DMS53 treated with DMSO at 0.1 percent for 48 hours (cell line): Measurements from ENCODE around the gene PAGE2.
A peak's percentile ranks its signal among the peaks of the same experiment; 100 is the strongest.
"Not testable (repeated sequence)": the region's sequence is repeated elsewhere in the genome, so short reads cannot be mapped to it uniquely, and the experiment has no call there.

ENCODE experiments used
- DNase-seq: peaks from one replicate; lab custom pipeline; 2025; ENCODE audit not compliant: unreplicated experiment; lab: John Stamatoyannopoulos, UW

PAGE2 gene

DNA sequence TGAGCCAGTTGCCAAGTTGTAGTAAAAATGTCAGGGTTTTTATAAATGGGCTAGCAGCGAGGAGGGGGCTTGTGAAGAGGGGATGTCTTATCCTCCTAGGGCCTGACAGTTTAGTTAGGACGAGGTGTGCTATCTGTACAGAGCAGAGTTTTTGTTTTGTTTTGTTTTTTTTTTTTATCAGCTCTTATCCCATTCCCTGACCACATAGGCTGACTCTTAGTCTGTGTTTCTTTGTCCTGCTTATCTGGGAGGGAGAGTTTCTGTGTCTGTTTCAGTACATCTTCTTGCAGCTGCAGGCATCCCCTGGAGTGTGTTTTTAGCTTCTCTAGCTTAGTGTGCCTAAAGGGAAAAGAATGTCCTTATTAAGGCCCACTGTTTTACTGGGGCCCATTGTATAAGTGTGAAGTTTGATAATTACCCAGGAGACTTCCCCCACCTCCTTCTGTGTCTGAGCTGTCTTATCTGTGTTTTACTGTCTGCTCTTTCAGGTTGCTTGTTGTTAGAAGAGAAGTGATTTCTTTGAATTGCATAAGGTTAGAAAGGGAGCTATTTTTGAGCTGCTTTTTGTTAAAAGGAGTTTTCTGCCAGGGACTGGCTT lies 32.0 kb downstream of the PAGE2 start:
- DNase-seq: no peak

DNA sequence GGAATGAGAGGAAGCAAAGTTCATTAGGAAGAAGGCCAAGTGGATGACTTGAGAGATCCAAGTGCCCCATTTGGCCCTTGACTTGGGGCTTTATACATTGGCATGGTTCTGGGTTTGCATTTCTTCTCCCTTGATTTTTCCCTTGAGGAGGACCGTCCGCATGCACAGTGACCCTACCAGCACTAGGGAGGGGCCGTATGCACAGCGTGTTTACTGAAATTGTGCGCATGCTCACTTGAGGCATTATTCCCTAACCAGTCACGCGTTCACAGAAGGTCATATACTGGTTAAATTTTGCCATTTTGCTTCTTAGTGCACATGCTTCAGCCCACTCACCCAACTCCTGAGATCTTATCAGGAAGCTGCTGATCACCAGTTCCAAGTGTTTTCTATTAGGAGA lies 35.1 kb downstream of the PAGE2 start:
- DNase-seq: no peak

DNA sequence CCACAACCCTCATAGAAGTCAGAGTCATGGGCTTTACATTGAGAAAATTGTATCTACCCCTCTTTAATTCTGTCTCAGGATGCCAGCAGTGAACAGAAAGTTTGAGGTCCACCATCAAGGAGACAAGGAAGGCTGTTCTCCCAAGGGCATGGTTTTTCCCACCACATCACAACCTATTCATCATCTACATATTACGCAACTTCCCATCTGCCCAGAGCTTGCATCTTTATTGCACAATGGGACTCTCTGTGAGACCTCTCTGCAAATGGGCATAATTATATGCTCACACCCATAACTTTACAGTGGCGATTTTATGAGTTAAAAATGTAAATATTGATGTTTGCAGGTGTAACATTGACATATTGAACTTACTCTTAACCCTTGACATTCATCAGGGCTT lies 38.9 kb downstream of the PAGE2 start:
- no peak for DNase-seq

DNA sequence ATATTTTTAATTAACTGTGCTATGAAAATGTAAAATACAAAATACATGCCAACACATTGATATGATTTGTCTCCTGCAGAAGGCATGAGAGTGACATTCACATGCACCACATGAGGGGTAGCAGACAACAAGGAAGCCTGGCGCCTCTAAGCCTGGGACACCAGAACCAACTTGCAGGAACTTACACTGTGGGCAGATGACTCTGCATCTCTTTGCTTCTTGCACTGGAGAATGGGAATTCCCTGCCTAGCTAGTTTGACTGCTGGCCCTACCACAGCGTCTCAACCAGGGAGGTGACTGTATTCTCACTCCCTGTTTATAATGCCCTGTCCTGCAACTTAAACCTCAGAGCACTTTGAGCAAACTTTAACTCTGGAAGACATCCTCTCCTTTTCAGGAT lies 40.5 kb downstream of the PAGE2 start:
- DNase-seq: no peak

DNA sequence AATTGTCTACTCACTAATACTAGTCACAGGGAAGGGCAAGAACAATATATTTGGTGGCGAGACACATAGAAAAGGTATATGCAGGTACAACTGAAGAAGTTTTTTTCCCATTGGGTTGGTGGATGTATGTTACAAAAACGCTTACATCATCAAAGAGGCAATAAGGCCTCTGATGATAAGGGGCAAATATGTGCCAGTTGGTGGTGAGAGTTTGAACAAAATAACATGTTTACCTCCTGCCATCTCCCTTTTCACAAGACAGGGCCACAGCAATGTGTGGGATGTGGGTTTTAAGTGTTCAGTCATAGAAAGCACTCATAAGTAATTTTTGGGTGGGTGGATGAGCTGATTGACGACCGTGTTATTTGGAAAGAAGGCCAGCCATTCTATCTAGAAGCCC lies 41.7 kb downstream of the PAGE2 start:
- no peak for DNase-seq

DNA sequence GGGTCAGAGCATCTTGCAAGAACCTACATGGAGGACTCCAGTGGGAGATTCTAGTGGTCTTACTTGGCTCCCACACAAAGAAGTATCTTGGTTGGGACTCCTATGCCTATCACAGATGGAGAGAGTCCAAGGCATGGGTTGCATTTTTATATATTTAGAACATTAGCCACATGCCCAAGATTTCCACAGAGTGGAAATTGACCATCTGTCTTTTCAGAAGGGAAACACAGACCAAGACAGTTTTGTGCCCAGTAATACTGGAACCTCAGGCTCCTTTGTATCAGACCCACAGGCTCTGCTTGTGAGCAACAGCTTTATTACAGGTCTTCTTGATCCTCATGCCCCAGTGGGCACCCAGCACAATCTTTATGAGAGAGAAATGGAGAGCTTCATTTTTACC lies 43.6 kb downstream of the PAGE2 start:
- DNase-seq: no peak

DNA sequence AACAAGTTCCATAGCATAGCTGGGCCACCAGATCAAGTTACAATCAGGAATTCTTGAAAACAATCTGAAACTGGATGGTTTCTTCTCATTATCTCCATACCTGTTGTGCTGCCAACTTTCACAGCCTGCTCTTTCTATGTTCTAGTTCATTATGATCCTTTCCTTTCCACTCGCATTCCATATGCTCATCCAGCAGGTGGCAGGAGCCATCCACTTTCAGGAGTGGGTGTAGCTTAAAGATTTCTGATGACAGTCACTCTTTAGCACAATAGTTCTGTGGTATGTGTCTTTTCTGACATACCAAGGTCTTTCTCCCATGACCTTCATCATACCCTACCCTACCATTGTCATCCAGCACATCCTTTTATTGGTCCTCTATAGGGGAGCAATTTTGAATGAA lies 46.4 kb downstream of the PAGE2 start:
- peak; percentile 38 for DNase-seq

DNA sequence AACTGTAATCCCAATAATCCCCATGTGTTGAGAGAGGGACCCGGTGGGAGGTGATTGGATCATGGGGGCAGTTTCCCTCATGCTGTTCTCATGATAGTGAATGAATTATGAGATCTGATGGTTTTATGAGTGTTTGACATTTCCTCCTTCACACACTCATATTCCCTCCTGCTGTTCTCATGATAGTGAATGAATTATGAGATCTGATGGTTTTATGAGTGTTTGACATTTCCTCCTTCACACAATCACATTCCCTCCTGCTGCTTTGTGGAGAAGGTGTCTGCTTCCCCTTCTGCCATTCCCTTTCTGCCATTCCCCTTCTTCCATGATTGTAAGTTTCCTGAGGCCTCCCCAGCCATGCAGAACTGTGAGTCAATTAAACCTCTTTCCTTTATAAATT lies 52.0 kb downstream of the PAGE2 start:
- DNase-seq: not testable (repeated sequence)
